Activated T-helper 1 cell treated with anti-CD3 and anti-CD28 coated beads, Interleukin-2, amount 50 U/mL, for 16 hours (primary cell): ENCODE measurements around the gene FAM240B.

Experiments
- DNase-seq, 2 donors: peaks; one replicate each; pipeline ENCODE4 v3.0.0-alpha.2; 2020; ENCODE audit warnings: low read depth in 1 of 2, low spot score in 1 of 2

The FAM240B gene

DNA sequence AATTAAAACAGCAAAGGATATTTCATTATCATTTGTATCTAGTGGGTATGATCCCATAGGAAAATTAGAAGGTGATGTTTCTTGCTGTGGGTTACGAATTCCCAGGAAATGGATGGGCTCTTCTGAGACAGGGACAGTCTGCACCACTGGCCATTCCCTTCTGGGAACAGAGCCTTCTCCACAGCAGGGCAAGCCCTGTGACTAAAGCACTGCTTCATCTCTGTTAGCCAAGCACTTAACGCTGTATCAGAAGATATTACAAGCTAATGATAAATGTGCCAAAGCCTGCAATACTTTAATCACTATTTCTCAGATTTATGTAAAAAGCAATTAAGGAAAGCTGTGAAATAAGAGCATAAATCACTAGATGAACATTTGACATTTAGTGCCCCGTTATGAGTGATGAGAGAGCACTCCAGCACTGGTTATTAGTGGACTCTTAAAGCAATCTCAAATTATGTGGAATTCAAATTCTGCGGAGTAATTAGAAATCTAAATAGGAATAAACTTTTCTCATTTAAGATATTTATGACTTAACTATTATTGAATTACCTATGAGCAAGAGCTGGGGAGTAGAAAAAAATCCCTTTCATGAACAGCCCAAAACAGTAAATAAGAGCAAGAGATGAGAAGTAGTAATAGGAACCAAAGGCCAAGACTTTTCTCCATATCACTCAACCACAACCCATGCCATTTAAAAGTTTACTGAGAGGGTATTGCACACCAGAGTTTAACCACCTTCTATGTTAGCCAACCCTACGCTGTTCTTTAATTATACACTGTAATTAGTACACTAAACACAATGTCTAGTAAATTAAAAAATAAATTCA, 49.2 kb downstream of the FAM240B start:
- no peak for DNase-seq

DNA sequence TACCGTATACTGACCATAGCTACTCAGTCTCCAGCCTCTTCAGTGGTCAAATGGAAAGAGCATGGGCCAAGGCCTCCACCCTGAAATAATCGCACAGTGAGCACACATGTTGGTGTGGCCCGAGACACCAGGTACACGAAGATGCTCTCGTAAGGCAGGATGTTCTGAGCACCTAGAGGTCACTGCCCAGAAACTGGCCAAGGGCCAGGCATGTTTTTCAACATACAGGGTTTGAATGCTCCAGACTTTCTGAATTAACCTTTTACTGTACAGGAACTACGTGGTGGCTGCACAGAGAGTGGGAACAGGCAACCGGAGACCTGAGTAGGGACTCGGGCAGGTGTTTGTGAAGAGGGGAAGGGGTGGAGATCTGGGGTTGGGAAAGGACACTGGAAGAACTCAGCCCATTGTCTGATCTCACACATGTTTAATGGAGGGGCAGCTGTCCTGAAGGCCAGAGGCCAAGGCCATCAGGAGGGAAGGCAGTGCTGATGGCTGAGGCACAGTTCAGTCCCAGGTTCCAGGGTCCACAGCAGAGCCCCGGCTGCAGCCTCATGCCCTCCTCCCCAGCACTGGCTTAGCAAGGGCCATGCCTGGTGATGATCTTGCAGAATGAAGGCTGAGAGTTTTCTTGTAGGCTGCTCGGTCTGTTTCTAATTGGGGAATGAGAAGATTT, 51.0 kb downstream of the FAM240B start:
- no peak for DNase-seq

GRCh38 chr9:38662763-38663593, 57.0 kb downstream of the FAM240B start:
- DNase-seq: no peak

DNA sequence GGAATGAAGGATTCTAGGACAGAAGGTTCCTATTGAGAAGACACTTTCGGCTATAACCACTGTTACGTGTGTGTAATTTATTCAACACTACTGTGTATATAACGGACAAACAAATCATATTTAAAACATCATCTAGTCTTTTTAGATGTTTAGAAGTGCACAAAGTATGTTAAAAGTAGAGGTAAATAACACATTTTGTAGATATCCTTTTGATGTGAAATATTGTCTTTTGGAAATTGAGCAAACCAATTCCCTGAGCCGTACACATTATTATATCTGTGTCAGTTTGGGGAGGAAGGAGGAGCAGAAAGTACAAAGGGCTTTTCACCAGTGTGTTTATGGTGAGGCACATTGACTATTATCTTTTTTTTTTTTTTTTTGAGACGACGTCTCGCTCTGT, 60.4 kb downstream of the FAM240B start:
- no peak for DNase-seq

DNA sequence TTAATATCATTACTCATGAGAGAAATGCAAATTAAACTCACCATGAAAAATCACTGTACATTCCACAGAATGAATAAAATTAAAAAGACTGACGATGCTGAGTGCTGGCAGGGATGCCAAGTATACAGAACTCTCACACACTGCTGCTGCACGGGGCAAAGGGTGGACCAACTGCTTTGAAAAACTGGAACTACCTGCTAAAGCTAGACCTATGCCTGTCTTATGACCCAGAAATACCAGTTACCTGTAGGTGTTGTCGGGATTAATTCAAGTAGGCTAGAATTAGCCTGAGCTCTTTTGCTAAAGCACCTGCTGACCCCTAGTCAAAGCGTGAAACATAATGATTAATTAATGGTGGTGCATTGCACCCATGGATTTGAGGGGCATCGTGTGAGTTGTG, 63.0 kb downstream of the FAM240B start:
- DNase-seq: no peak

GRCh38 chr9:38652486-38652885, 67.4 kb downstream of the FAM240B start:
- no peak for DNase-seq

- DNase-seq: no peak
Observed at GRCh38 chr9:38652044-38652443, 67.9 kb downstream of the FAM240B start.

DNA sequence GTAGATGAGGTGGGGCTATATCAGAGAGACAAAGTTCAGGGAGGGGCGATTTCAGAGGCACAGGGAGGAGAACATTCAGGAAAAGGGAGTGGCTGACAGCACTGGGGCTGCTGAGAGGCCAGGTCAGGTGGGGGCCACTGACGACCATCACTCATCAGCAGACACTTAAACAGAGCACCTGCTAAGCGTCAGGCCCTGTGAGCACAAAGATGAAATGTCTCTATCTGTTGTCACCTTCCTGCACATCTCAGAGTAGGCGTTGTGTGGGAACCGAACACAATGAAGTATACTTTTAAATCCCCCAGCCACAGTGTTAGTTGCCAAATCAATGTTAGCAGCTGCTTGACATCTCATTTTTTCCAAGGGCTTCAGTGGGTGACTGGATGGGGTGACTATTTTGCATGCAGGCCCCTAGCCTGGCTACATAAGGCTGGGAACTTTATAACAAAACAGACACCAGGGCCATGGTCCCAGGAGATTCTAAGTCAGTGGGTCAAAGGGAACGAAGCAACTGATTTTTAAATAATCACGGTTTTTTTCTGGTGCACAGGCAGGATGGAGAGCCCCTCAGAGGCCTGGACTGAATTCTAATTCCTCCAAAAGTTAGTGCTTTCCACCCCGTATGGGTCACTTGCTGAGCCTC, 68.4 kb downstream of the FAM240B start:
- DNase-seq: no peak

GRCh38 chr9:38650564-38650963, 69.4 kb downstream of the FAM240B start:
- DNase-seq: no peak

GRCh38 chr9:38649731-38650363, 70.1 kb downstream of the FAM240B start:
- no peak for DNase-seq

DNA sequence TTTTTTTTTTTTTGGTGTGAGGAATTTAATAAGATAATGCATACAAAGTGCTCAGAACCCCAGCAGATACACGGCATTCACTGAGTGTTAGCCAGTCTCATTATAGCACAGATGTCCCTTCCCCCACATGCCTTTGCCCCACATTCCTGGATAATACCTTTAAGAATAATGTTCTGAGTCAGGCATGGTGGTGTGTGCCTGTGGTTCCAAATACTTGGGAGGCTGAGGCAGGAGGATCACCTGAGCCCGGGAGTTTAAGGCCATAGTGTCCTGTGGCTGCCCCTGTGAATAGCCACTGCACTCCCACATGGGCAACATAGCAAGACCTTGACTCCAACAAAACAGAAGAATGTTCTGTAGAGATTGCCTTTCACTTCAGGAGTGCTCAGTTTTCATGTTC, 75.3 kb downstream of the FAM240B start:
- DNase-seq: no peak
